ENCODE results near the gene ATP5ME. TPM values are rescaled to one million over a fixed set of nuclear protein-coding genes. Genes with fewer than 3 reads are reported as not detected.

Gene ATP5ME
- total RNA-seq, 4 donors from 2014 or later: 74.5 to 126 (median 103) TPM

DNA sequence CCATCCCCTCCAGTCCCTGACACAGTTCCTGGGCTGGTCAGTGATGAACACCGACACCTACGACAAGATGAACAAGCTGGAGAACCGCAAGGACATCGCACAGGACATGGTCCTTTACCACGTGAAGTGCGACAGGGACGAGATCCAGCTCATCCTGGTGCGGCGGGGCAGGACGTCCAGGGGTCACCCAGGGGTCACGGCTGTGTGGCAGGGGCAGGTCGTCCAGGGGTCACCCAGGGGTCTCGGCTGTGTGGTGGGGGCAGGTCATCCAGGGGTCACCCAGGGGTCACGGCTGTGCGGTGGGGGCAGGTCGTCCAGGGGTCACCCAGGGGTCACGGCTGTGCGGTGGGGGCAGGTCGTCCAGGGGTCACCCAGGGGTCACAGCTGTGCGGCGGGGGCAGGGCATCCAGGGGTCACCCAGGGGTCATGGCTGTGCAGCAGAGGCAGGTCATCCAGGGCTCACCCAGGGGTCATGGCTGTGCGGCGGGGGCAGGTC lies 16.7 kb downstream of the ATP5ME start:
- no peak overlapping the region for H3K27ac ChIP-seq
- H3K4me1 ChIP-seq: no peaks in the 10 kb centered on the region
- H3K9me3 ChIP-seq: no peaks in the 10 kb centered on the region
- peaks cover 0 to 44% (median 0%) of the 10 kb centered on the region in 4 donors for H3K27me3 ChIP-seq
- H3K36me3 ChIP-seq: no peaks in the 10 kb centered on the region
- no peak for DNase-seq
- intact Hi-C loops (cut with DNase I): no loop called here
- H3K4me3 ChIP-seq: no peak overlapping the region
- TF ChIP-seq POLR2A (IDR thresholded peaks at IDR 0.05): no peak
- TF ChIP-seq, protein P1, sequence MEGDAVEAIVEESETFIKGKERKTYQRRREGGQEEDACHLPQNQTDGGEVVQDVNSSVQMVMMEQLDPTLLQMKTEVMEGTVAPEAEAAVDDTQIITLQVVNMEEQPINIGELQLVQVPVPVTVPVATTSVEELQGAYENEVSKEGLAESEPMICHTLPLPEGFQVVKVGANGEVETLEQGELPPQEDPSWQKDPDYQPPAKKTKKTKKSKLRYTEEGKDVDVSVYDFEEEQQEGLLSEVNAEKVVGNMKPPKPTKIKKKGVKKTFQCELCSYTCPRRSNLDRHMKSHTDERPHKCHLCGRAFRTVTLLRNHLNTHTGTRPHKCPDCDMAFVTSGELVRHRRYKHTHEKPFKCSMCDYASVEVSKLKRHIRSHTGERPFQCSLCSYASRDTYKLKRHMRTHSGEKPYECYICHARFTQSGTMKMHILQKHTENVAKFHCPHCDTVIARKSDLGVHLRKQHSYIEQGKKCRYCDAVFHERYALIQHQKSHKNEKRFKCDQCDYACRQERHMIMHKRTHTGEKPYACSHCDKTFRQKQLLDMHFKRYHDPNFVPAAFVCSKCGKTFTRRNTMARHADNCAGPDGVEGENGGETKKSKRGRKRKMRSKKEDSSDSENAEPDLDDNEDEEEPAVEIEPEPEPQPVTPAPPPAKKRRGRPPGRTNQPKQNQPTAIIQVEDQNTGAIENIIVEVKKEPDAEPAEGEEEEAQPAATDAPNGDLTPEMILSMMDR (IDR thresholded peaks at IDR 0.05): no peak
- 97% methylated on average over 10 of the region's 23 CpGs; no CpG with 5 or more reads in 1 of the 2 donors for WGBS, 2 donors

DNA sequence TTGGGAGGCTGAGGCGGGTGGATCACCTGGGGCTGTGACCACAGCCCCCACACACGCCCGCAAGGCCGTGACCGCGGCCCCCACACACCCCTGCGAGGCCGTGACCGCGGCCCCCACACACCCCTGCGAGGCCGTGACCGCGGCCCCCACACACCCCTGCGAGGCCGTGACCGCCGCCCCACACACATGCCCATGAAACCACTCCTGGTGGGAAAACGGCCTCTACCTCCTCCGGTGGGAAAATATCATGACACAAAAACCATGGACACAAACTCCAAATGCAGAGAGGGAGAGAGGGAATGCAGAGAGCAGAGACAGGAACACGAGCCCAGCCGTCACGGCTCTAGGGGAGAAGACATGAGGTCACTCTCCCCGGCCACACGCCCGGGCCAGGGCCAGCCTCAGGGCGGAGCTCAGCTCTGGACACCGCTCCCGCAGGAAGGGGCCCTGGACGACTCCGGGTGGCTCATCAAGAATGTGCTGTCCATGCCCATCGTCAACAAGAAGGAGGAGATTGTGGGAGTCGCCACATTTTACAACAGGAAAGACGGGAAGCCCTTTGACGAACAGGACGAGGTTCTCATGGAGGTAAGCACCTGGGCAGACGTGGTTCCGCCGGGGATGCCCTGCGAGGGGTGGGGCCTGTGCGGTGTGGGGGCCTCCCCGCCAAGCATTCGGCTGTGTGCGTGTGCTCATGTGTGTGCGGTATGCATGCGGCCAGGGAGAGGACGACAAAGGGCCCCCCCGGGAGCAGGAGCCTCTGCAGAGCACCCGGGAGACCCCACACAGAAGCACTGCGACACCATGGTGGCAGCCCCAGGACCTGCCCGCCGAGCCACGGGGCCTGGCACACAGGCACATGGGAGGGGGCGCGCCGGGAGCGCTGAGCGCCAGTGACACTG lies 17.4 kb downstream of the ATP5ME start:
- Histone ChIP-seq H3K4me3 (no peak overlapping the region), H3K27ac (no peak overlapping the region), H3K36me3 (no peaks in the 10 kb centered on the region), H3K27me3 (peaks cover 0 to 51% (median 0%) of the 10 kb centered on the region in 4 donors), H3K9me3 (no peaks in the 10 kb centered on the region), H3K4me1 (peaks cover 0 to 2% (median 0%) of the 10 kb centered on the region in 3 donors)
- DNase-seq: no peak
- intact Hi-C loops (cut with DNase I): no loop called here
- 65 to 73% methylated on average over 14 to 23 of the region's 58 CpGs for WGBS, 2 donors
- TF ChIP-seq, protein P1 (IDR thresholded peaks at IDR 0.05): no peak

DNA sequence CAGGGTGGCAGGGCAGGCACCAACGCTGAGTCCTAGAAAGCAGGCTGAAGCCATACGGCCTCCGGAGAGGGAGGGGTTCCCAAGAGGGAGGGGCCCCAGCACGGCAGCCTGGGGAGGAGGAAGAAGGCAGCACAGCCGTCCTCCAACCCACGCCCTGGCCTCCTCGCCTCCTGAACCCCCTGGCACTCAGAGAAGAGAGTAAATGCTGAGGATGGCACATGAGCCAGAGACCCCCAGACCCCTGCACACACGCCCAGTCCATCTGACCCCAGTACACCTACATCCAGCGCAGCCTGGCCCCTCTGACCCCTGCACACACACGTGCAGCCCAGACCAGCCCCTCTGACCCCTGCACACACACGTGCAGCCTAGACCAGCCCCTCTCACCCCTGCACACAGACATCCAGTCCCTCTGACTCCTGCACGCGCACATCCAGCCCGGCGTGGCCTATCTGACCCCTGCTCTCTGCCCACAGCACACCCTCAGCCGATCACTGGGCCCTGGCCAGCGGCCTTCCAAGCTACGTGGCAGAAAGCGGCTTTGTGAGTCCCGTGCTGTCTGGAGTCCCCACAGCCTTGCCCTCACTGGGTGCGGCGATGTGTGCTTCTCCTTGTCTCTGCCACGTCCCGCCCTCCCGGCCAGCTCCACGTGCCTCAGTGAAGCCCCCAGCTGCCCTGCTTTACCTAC lies 18.5 kb downstream of the ATP5ME start:
- DNase-seq: no peak
- Histone ChIP-seq H3K4me3 (no peak overlapping the region), H3K9me3 (no peaks in the 10 kb centered on the region), H3K27me3 (peaks cover 0 to 61% (median 2%) of the 10 kb centered on the region in 4 donors), H3K36me3 (no peaks in the 10 kb centered on the region), H3K27ac (no peak overlapping the region), H3K4me1 (peaks cover 0 to 11% (median 0%) of the 10 kb centered on the region in 3 donors)
- intact Hi-C loops (cut with DNase I): no loop called here
- TF ChIP-seq, protein P1 (IDR thresholded peaks at IDR 0.05): no peak
- WGBS, 2 donors: 73% methylated on average over 18 to 19 of the region's 26 CpGs

DNA sequence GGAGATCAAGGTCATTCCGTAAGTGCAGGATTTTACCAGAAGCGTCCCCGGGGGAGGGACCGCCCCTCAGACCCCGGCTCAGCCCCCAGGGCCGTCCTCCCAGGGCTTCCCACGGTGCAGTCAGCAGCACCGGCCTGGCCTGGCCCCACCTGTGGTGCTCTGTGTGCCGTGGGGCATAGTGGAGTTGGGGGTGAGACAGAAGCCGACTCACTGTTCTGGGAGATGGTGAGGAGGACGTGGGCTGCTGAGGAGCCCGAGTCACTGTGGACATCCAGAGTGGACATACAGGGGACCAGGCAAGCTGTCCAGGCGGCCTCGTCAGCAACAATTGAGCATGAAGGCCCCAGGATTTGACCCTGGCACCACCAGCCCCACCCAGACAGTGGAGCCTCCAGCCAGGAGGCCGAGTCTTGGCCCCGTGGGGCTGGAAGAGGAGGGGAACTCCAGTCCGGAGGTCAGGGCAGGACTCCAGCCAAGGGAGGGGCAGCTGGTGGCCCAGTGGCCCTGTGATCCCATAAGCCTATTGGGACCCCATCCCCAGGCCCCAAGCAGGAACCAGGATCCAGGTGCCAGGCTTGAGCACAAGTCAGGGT lies 19.1 kb downstream of the ATP5ME start:
- H3K27me3 ChIP-seq: peaks cover 0 to 68% (median 2%) of the 10 kb centered on the region in 4 donors
- no peaks in the 10 kb centered on the region for H3K9me3 ChIP-seq
- intact Hi-C loops (cut with DNase I): no loop called here
- no peak overlapping the region for H3K4me3 ChIP-seq
- H3K27ac ChIP-seq: no peak overlapping the region
- TF ChIP-seq, protein P1 (IDR thresholded peaks at IDR 0.05): no peak
- TF ChIP-seq POLR2A (IDR thresholded peaks at IDR 0.05): no peak
- no peaks in the 10 kb centered on the region for H3K36me3 ChIP-seq
- peaks cover 0 to 11% (median 0%) of the 10 kb centered on the region in 3 donors for H3K4me1 ChIP-seq
- no peak for DNase-seq
- WGBS, 2 donors: 40 to 42% methylated on average over 3 to 7 of the region's 17 CpGs

Measured in esophagus squamous epithelium (tissue), 5 donors.